OCI-LY7 (cell line): ENCODE data around the gene RWDD3.

Source experiments
- EZH2phosphoT487 ChIP-seq: fragments of 200-600 bp; sonication (generic); IDR thresholded peaks from 2 replicates; pipeline ENCODE4 v1.6.1; 2018; ENCODE audit warnings: low read depth, borderline replicate concordance, mild to moderate bottlenecking, mixed run types, antibody characterized with exemption, low read length, moderate library complexity, mixed read lengths
- TF ChIP-seq, protein P1 (sequence below): fragments of 200-600 bp; sonication (generic); conservative IDR thresholded peaks from 2 replicates; pipeline ENCODE4 v1.5.1; 2014; ENCODE audit warnings: mild to moderate bottlenecking, antibody characterized with exemption, low read length, moderate library complexity, mixed read lengths

DNA sequence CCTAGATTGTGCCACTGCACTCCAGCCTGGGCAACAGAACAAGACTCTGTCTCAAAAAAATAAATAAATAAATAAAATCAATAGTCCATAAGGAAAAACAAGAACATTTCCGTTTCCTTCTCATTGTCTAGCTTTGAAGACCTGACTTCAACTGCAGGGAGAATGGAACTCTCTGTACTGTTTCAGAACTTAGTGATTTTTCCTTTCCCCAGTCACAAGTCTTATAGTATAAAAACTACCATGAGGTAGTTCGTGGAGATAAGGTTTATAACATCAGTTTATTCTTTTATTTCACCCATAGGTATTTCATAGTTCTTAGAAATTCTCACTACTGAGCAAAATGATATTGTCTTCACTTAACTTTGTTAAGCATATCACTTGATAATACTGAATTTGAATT, 11.4 kb upstream of the RWDD3 start:
- TF ChIP-seq, protein P1, sequence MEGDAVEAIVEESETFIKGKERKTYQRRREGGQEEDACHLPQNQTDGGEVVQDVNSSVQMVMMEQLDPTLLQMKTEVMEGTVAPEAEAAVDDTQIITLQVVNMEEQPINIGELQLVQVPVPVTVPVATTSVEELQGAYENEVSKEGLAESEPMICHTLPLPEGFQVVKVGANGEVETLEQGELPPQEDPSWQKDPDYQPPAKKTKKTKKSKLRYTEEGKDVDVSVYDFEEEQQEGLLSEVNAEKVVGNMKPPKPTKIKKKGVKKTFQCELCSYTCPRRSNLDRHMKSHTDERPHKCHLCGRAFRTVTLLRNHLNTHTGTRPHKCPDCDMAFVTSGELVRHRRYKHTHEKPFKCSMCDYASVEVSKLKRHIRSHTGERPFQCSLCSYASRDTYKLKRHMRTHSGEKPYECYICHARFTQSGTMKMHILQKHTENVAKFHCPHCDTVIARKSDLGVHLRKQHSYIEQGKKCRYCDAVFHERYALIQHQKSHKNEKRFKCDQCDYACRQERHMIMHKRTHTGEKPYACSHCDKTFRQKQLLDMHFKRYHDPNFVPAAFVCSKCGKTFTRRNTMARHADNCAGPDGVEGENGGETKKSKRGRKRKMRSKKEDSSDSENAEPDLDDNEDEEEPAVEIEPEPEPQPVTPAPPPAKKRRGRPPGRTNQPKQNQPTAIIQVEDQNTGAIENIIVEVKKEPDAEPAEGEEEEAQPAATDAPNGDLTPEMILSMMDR: no peak
- TF ChIP-seq EZH2phosphoT487: no peak
